NCI-H524 treated with DMSO at 0.1 percent for 48 hours (cell line): Measurements from ENCODE around the gene CYB5R3.
"Not testable (repeated sequence)": the region's sequence is repeated elsewhere in the genome, so short reads cannot be mapped to it uniquely, and the experiment has no call there.

Source experiments
- DNase-seq: peaks from one replicate; lab custom pipeline; 2025; lab: John Stamatoyannopoulos, UW

CYB5R3 gene

GRCh38 chr22:42678894-42679293 is 29.7 kb upstream of the CYB5R3 start:
- DNase-seq, result no peak

DNA sequence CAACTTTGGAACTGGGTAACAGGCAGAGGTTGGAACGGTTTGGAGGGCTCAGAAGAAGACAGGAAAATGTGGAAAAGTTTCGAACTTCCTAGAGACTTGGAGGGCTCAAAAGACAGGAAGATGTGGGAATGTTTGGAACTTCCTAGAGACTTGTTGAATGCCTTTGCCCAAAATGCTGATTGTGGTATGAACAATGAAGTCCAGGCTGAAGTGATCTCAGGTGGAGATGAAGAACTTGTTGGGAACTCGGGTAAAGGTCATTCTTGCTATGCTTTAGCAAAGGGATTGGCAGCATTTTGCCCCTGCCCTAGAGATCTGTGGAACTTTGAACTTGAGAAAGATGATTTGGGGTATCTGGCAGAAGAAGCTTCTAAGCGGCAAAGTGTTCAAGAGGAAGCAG is 28.7 kb upstream of the CYB5R3 start:
- DNase-seq, result not testable (repeated sequence)

- no peak for DNase-seq
These were observed 26.9 kb upstream of the CYB5R3 start for GRCh38 chr22:42676059-42676607.

DNA sequence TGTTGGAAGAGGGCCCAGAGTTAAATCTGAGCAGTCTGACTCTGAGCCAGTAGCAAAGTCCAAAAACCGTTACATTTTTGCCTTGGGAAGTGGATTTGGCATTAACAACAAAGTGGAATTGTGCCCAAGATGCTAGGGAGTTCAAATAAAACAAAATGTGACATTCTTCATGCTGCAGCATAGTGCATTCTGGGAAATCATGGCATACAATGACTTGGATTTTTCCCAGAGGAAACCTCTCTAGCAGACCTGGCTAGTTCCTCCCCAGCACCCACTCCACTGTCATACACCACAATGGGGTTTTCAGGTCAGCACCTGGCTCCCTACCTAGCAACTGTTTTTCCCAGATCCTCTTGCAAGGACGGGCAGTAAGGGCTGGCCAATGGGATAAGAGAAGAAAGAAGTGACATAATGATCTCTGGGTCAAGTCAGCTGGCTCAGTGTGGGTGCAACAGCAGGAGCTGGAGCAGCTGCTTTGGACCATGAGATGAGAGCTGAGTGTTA is 24.8 kb upstream of the CYB5R3 start:
- DNase-seq, result no peak

DNA sequence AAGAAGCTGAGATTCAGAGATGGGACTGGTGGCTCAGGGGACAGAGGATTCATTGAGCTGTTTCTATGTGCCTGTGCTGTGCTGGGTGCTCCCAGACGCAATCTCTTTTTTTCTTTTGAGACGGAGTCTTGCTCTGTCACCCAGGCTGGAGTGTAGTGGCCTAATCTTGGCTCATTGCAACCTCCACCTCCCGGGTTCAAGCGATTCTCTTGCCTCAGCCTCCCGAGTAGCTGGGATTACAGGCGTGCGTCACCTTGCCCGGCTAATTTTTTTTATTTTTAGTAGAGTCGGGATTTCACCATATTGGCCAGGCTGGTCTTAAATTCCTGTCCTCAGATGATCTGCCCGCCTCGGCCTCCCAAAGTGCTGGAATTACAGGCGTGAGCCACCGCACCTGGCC is 23.9 kb upstream of the CYB5R3 start:
- not testable (repeated sequence) for DNase-seq

- no peak for DNase-seq
These were observed 21.9 kb upstream of the CYB5R3 start for GRCh38 chr22:42670921-42671709.

DNA sequence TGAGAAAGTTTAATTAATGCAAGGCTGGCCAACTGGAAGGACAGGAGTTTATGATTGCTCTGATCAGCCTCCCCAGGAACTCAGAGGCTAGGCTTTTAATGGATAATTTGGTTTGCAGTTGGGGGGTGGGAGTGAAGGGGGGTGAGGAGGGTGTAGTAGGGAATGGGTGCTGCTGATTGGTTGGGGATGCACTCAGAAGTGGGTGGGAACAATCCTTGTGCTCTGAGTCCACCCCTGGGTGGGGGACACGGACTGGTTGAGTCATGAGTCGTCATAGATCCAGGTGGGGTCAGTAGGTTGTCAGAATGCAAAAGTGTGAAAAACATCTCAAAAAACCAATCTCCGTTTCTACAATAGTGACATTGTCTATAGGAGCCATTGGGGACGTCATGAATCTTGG is 20.9 kb upstream of the CYB5R3 start:
- no peak for DNase-seq

DNA sequence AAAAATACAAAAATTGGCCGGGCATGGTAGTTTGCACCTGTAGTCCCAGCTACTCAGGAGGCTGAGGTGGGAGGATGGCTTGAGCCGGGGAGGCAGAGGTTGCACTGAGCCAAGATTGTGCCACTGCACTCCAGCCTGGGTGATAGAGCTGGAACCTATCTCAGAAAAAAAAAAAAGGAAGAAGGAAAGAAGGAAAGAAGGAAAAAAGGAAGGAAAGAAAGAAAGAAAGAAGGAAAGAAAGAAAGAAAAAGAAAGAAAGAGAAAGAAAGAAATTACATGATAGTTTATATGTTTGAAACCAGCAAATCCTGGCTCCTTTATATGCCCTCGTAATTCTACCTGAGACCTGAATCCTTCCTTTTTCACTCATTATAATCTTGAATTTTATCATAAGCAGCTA is 17.2 kb upstream of the CYB5R3 start:
- not testable (repeated sequence) for DNase-seq

- DNase-seq, result no peak
These were observed 16.0 kb upstream of the CYB5R3 start for GRCh38 chr22:42664976-42665831.

DNA sequence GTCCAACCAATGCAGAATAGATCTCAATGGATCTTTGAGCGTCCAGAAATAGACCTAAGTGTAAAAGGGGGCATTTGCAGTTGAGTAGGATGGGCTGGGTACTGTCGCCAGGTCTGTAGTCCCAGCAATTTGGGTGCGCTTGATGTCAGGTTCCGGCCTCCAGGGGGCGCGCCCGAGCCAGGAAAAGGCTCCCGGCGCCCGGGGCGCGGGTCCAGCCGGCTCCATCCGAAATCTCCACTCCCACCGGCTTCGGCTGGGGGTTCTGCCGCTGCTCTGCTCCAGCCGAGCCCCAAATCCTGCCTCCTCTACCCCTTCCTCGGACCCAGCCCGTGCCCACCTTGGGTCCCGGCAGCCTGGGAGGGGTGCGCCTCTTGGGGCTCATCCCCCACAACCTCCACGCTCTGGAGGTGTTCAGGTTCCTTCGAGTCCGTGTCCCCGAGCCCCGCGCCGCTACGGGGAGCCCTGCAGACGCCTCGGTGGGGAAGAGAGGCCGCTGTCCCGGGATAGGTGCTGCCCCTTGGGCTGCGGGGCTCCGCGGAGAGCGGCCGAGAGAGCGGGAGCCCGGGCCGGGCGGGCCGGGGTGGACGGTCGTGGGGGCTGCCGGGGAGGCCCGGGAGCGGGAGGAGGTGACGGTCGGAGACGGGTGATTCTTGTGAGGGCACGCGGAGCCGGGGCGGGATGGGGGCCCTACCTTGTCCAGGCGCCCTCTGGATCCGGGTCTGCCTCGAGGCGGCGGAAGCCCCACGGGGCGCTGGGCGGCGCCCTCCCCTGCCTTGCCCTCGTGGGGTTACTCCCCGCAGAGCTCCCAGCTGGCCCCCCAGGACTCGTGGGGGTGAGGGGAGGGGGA is 13.0 kb upstream of the CYB5R3 start:
- no peak for DNase-seq

GRCh38 chr22:42656578-42656977 is 7.4 kb upstream of the CYB5R3 start:
- DNase-seq, result no peak

- no peak for DNase-seq
These were observed 6.5 kb upstream of the CYB5R3 start for GRCh38 chr22:42655693-42656092.

- no peak for DNase-seq
These were observed 5.4 kb upstream of the CYB5R3 start for GRCh38 chr22:42654436-42655073.

- no peak for DNase-seq
These were observed 4.8 kb upstream of the CYB5R3 start for GRCh38 chr22:42653999-42654398.

DNA sequence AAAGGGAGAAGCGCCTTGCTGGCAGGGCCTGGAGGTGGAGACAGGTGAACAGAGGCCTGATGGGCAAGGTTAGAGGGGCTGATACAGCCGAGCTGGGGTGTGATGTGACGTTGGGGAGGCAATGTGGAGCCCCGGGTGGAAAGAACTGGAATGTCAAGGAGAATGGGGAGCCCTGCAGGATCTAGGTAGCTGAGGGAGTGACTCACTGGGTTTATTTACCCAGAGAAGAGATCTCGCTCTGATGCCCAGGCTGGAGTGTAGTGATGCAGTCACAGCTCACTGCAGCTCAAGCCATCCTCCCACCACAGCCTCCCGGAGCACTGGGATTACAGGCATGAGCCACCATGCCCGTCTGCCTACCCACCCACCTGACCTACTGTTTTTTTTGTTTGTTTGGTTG is 1.9 kb upstream of the CYB5R3 start:
- no peak for DNase-seq

GRCh38 chr22:42648368-42649245 is 585 bp downstream of the CYB5R3 start:
- DNase-seq, result no peak

DNA sequence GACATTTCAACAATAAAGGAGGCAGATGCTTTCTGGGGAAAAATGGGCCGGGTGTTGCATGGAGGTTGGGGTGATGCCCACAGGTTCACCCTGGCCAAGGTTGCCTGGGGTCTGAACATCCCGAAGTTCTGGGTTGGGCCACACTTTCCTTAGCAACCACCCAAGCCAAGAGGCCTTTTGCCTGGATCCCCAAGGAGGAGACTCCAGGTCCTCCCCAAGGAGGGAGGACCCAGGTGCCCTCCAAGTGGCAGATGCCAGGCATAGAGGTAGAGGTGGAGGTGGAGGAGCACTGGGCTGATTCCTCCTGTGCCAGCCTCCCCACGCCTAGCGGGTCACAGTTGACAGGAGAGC is 1.2 kb downstream of the CYB5R3 start:
- DNase-seq, result no peak

DNA sequence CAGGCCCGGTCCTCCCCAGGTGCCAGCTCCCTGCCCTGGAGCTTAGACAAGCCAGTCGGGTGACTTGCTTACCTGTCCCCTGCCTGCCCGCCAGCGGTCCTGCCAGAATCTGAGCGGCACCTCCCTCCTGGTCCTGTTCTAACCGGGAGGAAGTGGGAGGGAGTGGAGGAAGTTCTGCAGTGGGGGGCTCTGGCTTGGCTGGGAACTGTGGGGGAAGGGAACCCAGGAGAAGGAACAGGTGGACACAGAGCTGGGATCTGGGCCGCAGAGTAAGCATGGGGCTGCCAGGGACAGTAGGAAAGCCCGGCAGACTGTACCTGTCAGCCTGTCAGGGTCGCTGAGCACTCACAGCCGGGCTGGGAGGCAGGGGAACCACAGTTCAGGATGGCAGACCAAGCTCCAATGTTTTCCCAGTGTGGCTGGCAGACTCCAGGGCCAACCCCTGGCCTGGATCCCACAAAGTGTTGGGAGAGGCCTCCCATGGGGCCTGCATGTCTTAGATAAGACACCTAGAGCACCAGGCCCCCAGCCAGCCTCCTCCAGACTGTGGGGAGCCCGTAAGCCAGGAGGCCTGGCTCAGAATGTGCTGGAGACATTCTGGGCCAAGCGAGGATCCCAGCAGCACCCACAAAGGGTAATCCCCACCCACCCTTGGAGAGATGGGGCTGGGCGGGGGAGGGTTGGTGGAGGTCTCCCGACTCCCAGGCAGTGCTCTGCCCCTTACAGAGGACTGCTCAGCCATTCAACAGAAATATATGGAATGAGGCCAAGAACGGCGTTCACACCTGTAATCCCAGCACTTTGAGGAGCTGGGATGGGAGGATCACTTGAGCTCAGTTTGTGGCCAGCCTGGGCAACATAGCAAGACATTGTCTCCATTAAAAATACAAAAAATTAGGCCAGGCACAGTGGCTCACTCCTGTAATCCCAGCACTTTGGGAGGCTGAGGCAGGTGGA is 2.3 kb downstream of the CYB5R3 start:
- no peak for DNase-seq

GRCh38 chr22:42645938-42646568 is 3.1 kb downstream of the CYB5R3 start:
- no peak for DNase-seq
